Liver (tissue), 9 donors: ENCODE measurements around the gene SFMBT2. TPM values are rescaled to one million over a fixed set of nuclear protein-coding genes. Genes with fewer than 3 reads are reported as not detected.

Source experiments
- DNase-seq: peaks from one replicate; pipeline ENCODE4 v3.0.0-alpha.2; 2017; ENCODE audit warnings: low spot score
- H3K27ac ChIP-seq, 2 donors: one replicate each; pipeline ENCODE4 v1.7.0; 2013; ENCODE audit warnings: inconsistent platforms in 2 of 2, low read length in 2 of 2, control low read depth in 1 of 2, low read depth in 1 of 2, mild to moderate bottlenecking in 1 of 2
- H3K27me3 ChIP-seq, 4 donors: one replicate each; pipeline versions ENCODE4 v1.6.1 to v1.7.0; 2013; ENCODE audit warnings: low read length in 3 of 4, inconsistent platforms in 1 of 4, mild to moderate bottlenecking in 1 of 4, moderate library complexity in 1 of 4; ENCODE audit not compliant: control insufficient read depth in 4 of 4, insufficient read depth in 4 of 4
- H3K36me3 ChIP-seq, 4 donors: one replicate each; pipeline versions ENCODE4 v1.6.1 to v1.7.0; 2013; ENCODE audit warnings: low read length in 3 of 4, mild to moderate bottlenecking in 3 of 4, low read depth in 1 of 4, moderate library complexity in 1 of 4; ENCODE audit not compliant: control insufficient read depth in 4 of 4, insufficient read depth in 3 of 4
- H3K4me1 ChIP-seq, 4 donors: one replicate each; pipeline versions ENCODE4 v1.6.1 to v1.7.0; 2013; ENCODE audit warnings: low read length in 3 of 4, mild to moderate bottlenecking in 3 of 4, moderate library complexity in 1 of 4; ENCODE audit not compliant: control insufficient read depth in 4 of 4, insufficient read depth in 4 of 4
- H3K4me3 ChIP-seq, 3 donors: one replicate each; pipeline versions ENCODE4 v1.6.1 to v1.7.0; 2013; ENCODE audit warnings: low read length in 3 of 3, control low read depth in 1 of 3, low read depth in 1 of 3, mild to moderate bottlenecking in 1 of 3
- H3K9ac ChIP-seq, 2 donors: one replicate each; pipeline ENCODE4 v1.7.0; 2013; ENCODE audit warnings: low read length in 2 of 2, mild to moderate bottlenecking in 2 of 2, moderate library complexity in 2 of 2, control low read depth in 1 of 2, low read depth in 1 of 2
- H3K9me3 ChIP-seq, 4 donors: one replicate each; pipeline versions ENCODE4 v1.6.1 to v1.7.0; 2013; ENCODE audit warnings: low read length in 3 of 4; ENCODE audit not compliant: control insufficient read depth in 4 of 4
- CTCF ChIP-seq: fragments of 150-350 bp; IDR thresholded peaks from 2 replicates; pipeline ENCODE4 v1.5.1; 2017; ENCODE audit warnings: improper control_type of control experiment, low read depth, low read length; ENCODE audit not compliant: missing input control
- FOXA1 ChIP-seq: IDR thresholded peaks from 2 replicates; pipeline ENCODE4 v1.6.1; 2016; ENCODE audit warnings: antibody characterized with exemption
- FOXA2 ChIP-seq: IDR thresholded peaks from 2 replicates; pipeline ENCODE4 v1.6.1; 2016; ENCODE audit warnings: antibody characterized with exemption
- GABPA ChIP-seq, 2 donors: IDR thresholded peaks in 1 of 2; conservative IDR thresholded peaks in 1 of 2; 2 replicates each; pipeline ENCODE4 v1.6.1; 2016; ENCODE audit warnings: antibody characterized with exemption in 2 of 2, mild to moderate bottlenecking in 1 of 2, moderate library complexity in 1 of 2
- HNF4A ChIP-seq, 2 donors: conservative IDR thresholded peaks; 2 replicates each; pipeline ENCODE4 v1.6.1; 2016; ENCODE audit warnings: antibody characterized with exemption in 2 of 2, mild to moderate bottlenecking in 2 of 2
- HNF4G ChIP-seq: IDR thresholded peaks from 2 replicates; pipeline ENCODE4 v1.6.1; 2016; ENCODE audit warnings: antibody characterized with exemption
- JUND ChIP-seq, 2 donors: IDR thresholded peaks; 2 replicates each; pipeline ENCODE4 v1.6.1; 2016; ENCODE audit warnings: antibody characterized with exemption in 2 of 2
- RAD21 ChIP-seq, 2 donors: IDR thresholded peaks; 2 replicates each; pipeline ENCODE4 v1.6.1; 2016; ENCODE audit warnings: antibody characterized with exemption in 2 of 2, mild to moderate bottlenecking in 2 of 2
- REST ChIP-seq: IDR thresholded peaks from 2 replicates; pipeline ENCODE4 v1.6.1; 2016; ENCODE audit warnings: antibody characterized with exemption, mild to moderate bottlenecking
- RXRA ChIP-seq, 2 donors: IDR thresholded peaks; 2 replicates each; pipeline ENCODE4 v1.6.1; 2017 to 2018; ENCODE audit warnings: antibody characterized with exemption in 2 of 2, mild to moderate bottlenecking in 1 of 2
- SP1 ChIP-seq: IDR thresholded peaks from 2 replicates; pipeline ENCODE4 v1.6.1; 2018; ENCODE audit warnings: antibody characterized with exemption, mild to moderate bottlenecking
- TAF1 ChIP-seq: conservative IDR thresholded peaks from 2 replicates; pipeline ENCODE4 v1.6.1; 2016; ENCODE audit warnings: antibody characterized with exemption, mild to moderate bottlenecking
- YY1 ChIP-seq: IDR thresholded peaks from 2 replicates; pipeline ENCODE4 v1.6.1; 2016; ENCODE audit warnings: antibody characterized with exemption, mild to moderate bottlenecking
- WGBS: extraction: QIAGEN DNeasy Blood & Tissue Kit; methylation state at CpG from one replicate; pipeline ENCODE4 v1.1.7; 2013; 5-methylcytosine and 5-hydroxymethylcytosine counted together
- polyA plus RNA-seq, 2 donors: library from polyadenylated mRNA; stranded (reverse) in 1 of 2; unstranded in 1 of 2; fragments of 200-250 nt in 1 of 2; fragments of >200 nt in 1 of 2; fragmentation: Nextera tagmentation in 1 of 2; extraction: Ambion mirVana in 1 of 2; gene quantifications; one replicate each; pipeline versions ENCODE4 v1.2.1 to v1.2.3, GENCODE V29; 2013 to 2015
- total RNA-seq, 2 donors: library from RNA; depleted of rRNA; stranded (reverse); fragments of >200 nt; gene quantifications; one replicate each; pipeline ENCODE4 v1.2.3, GENCODE V29; 2014
- TF ChIP-seq, protein P1 (sequence below): IDR thresholded peaks from 2 replicates; pipeline ENCODE4 v1.6.1; 2016; ENCODE audit warnings: antibody characterized with exemption
- TF ChIP-seq, protein P2 (sequence below): IDR thresholded peaks from 2 replicates; pipeline ENCODE4 v1.6.1; 2016; ENCODE audit warnings: antibody characterized with exemption
- TF ChIP-seq, protein P3 (sequence below): IDR thresholded peaks from 2 replicates; pipeline ENCODE4 v1.6.1; 2016; ENCODE audit warnings: antibody characterized with exemption
- donor health status: healthy.
- donor health status: healthy.
- donor health status: healthy.
- donor health status: healthy.
- donor health status: healthy.

SFMBT2 gene
- total and polyA plus RNA-seq, 4 donors = 0.46 to 2.8 (median 1.5) TPM

DNA sequence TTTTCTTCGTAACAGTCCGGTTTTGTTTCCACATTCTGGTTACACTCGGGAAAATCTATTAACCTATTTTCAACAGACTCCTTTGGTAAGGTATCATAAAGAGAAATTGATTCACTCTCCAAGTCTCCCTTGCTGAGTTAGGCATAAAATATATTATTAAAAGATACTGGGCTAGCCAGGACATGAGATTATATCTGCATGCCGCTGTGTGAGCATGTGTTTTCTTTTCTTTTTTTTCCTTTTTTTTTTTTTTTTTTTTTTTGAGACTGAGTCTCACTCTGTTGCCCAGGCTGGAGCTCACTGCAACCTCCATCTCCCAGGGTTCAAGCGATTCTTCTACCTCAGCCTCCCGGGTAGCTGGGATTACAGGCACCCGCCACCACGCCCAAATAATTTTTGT is 23.0 kb upstream of the SFMBT2 start:
- Histone ChIP-seq H3K9ac (no peak overlapping the region), H3K27me3 (peaks cover 0 to 5% (median 0%) of the 10 kb centered on the region in 4 donors), H3K36me3 (no peaks in the 10 kb centered on the region), H3K4me1 (no peaks in the 10 kb centered on the region), H3K27ac (no peak overlapping the region), H3K4me3 (no peak overlapping the region), H3K9me3 (peaks cover 0 to 2% (median 0%) of the 10 kb centered on the region in 4 donors)
- WGBS = 76% methylated on average over 8 of the region's 8 CpGs
- no peak for DNase-seq
- TF ChIP-seq HNF4G (no peak), TAF1 (no peak), GABPA (IDR thresholded peaks at IDR 0.05 in 1 of 2, conservative IDR thresholded peaks at IDR 0.05 in 1 of 2) (no peak), REST (no peak), FOXA2 (no peak), RXRA (IDR thresholded peaks at IDR 0.05) (no peak), CTCF (no peak)
- TF ChIP-seq, protein P1, sequence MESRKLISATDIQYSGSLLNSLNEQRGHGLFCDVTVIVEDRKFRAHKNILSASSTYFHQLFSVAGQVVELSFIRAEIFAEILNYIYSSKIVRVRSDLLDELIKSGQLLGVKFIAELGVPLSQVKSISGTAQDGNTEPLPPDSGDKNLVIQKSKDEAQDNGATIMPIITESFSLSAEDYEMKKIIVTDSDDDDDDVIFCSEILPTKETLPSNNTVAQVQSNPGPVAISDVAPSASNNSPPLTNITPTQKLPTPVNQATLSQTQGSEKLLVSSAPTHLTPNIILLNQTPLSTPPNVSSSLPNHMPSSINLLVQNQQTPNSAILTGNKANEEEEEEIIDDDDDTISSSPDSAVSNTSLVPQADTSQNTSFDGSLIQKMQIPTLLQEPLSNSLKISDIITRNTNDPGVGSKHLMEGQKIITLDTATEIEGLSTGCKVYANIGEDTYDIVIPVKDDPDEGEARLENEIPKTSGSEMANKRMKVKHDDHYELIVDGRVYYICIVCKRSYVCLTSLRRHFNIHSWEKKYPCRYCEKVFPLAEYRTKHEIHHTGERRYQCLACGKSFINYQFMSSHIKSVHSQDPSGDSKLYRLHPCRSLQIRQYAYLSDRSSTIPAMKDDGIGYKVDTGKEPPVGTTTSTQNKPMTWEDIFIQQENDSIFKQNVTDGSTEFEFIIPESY = no peak

DNA sequence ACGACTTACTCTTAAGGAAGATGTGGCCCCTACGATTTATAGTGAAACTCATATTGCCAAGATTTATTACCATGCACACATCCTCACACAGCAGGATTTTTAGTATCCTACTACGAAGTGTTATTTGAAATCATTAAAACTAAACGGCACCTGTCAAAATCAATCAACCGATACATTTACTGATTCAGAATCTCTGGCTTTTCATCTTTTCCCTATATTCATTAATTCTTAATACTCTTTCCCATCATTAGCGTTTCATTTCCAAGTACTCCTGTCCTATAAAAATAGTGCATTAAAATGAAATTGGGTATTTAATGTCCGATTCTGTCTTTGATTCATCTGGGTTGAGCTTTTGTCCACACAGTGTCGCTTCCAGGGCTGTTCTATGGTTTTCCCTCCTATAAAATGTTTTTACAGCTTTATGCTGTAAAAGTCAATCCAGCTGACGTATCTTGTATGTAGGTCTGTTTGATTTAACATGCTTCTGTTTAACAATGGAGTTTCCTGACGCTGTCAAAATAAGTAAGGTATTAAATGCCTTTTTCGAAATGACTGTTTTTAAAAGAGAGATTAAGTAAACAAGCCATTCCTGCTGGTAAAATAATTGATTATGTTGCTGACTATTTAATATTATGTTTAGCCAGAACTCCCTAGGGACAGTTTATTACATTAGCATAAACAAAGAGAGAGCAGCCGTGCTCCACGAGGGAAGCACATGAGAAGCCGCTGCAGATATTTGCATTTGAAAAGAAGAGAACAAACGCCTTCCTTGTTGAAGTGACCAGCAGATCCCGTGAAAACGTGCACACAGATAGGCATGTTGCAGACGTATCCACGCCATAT is 22.3 kb upstream of the SFMBT2 start:
- peaks cover 0 to 2% (median 0%) of the 10 kb centered on the region in 4 donors for H3K9me3 ChIP-seq
- TF ChIP-seq, protein P2, sequence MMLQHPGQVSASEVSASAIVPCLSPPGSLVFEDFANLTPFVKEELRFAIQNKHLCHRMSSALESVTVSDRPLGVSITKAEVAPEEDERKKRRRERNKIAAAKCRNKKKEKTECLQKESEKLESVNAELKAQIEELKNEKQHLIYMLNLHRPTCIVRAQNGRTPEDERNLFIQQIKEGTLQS = no peak
- no peak for TF ChIP-seq RAD21 (IDR thresholded peaks at IDR 0.05)
- no peak for TF ChIP-seq SP1
- no peak for TF ChIP-seq FOXA1
- no peak for TF ChIP-seq YY1
- TF ChIP-seq HNF4A (conservative IDR thresholded peaks at IDR 0.05) = no peak
- no peak for TF ChIP-seq JUND (IDR thresholded peaks at IDR 0.05)
- TF ChIP-seq, protein P3, sequence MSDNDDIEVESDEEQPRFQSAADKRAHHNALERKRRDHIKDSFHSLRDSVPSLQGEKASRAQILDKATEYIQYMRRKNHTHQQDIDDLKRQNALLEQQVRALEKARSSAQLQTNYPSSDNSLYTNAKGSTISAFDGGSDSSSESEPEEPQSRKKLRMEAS = no peak
- no peak for TF ChIP-seq CTCF
- no peak for TF ChIP-seq HNF4G
- TF ChIP-seq TAF1 = no peak
- TF ChIP-seq, protein P1 = no peak
- peaks cover 0 to 5% (median 0%) of the 10 kb centered on the region in 4 donors for H3K27me3 ChIP-seq
- H3K27ac ChIP-seq = no peak overlapping the region
- no peaks in the 10 kb centered on the region for H3K36me3 ChIP-seq
- no peak overlapping the region for H3K4me3 ChIP-seq
- DNase-seq = no peak
- no peak overlapping the region for H3K9ac ChIP-seq
- 40% methylated on average over 19 of the region's 19 CpGs for WGBS
- H3K4me1 ChIP-seq = no peaks in the 10 kb centered on the region
